DMS79 (cell line): ENCODE data around the gene SAMD4A.

Source experiments
- DNase-seq: peaks from one replicate; lab custom pipeline; 2025; lab: John Stamatoyannopoulos, UW

SAMD4A gene

GRCh38 chr14:54706769-54707168, 139.8 kb downstream of the SAMD4A start:
- no peak for DNase-seq

- DNase-seq: no peak
Measured at GRCh38 chr14:54708161-54708560, 141.2 kb downstream of the SAMD4A start.

- DNase-seq: no peak
Measured at GRCh38 chr14:54708982-54709381, 142.1 kb downstream of the SAMD4A start.

- no peak for DNase-seq
Measured at GRCh38 chr14:54709444-54709843, 142.5 kb downstream of the SAMD4A start.

- no peak for DNase-seq
Measured at GRCh38 chr14:54709867-54710266, 142.9 kb downstream of the SAMD4A start.

GRCh38 chr14:54711312-54711711, 144.4 kb downstream of the SAMD4A start:
- no peak for DNase-seq

GRCh38 chr14:54711812-54712464, 145.0 kb downstream of the SAMD4A start:
- DNase-seq: no peak

GRCh38 chr14:54712465-54713200, 145.7 kb downstream of the SAMD4A start:
- no peak for DNase-seq

- no peak for DNase-seq
Measured at GRCh38 chr14:54713379-54713778, 146.5 kb downstream of the SAMD4A start.

- no peak for DNase-seq
Measured at GRCh38 chr14:54715239-54715638, 148.3 kb downstream of the SAMD4A start.

- no peak for DNase-seq
Measured at GRCh38 chr14:54715811-54716210, 148.9 kb downstream of the SAMD4A start.

GRCh38 chr14:54716862-54717261, 149.9 kb downstream of the SAMD4A start:
- no peak for DNase-seq

- no peak for DNase-seq
Measured at GRCh38 chr14:54718046-54718445, 151.1 kb downstream of the SAMD4A start.

- no peak for DNase-seq
Measured at GRCh38 chr14:54719406-54719805, 152.5 kb downstream of the SAMD4A start.

- no peak for DNase-seq
Measured at GRCh38 chr14:54722791-54723432, 156.0 kb downstream of the SAMD4A start.

- DNase-seq: no peak
Measured at GRCh38 chr14:54724123-54724522, 157.2 kb downstream of the SAMD4A start.

GRCh38 chr14:54724676-54725325, 157.9 kb downstream of the SAMD4A start:
- DNase-seq: no peak

- no peak for DNase-seq
Measured at GRCh38 chr14:54725998-54726397, 159.1 kb downstream of the SAMD4A start.

- no peak for DNase-seq
Measured at GRCh38 chr14:54727929-54728328, 161.0 kb downstream of the SAMD4A start.

- DNase-seq: no peak
Measured at GRCh38 chr14:54728700-54729527, 162.0 kb downstream of the SAMD4A start.

GRCh38 chr14:54730156-54730961, 163.4 kb downstream of the SAMD4A start:
- no peak for DNase-seq
